ENCODE measurements around the gene ARHGAP30.
"Not testable (repeated sequence)": the region's sequence is repeated elsewhere in the genome, so short reads cannot be mapped to it uniquely, and the experiment has no call there.

ARHGAP30 gene, protein sequence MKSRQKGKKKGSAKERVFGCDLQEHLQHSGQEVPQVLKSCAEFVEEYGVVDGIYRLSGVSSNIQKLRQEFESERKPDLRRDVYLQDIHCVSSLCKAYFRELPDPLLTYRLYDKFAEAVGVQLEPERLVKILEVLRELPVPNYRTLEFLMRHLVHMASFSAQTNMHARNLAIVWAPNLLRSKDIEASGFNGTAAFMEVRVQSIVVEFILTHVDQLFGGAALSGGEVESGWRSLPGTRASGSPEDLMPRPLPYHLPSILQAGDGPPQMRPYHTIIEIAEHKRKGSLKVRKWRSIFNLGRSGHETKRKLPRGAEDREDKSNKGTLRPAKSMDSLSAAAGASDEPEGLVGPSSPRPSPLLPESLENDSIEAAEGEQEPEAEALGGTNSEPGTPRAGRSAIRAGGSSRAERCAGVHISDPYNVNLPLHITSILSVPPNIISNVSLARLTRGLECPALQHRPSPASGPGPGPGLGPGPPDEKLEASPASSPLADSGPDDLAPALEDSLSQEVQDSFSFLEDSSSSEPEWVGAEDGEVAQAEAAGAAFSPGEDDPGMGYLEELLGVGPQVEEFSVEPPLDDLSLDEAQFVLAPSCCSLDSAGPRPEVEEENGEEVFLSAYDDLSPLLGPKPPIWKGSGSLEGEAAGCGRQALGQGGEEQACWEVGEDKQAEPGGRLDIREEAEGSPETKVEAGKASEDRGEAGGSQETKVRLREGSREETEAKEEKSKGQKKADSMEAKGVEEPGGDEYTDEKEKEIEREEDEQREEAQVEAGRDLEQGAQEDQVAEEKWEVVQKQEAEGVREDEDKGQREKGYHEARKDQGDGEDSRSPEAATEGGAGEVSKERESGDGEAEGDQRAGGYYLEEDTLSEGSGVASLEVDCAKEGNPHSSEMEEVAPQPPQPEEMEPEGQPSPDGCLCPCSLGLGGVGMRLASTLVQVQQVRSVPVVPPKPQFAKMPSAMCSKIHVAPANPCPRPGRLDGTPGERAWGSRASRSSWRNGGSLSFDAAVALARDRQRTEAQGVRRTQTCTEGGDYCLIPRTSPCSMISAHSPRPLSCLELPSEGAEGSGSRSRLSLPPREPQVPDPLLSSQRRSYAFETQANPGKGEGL

DNA sequence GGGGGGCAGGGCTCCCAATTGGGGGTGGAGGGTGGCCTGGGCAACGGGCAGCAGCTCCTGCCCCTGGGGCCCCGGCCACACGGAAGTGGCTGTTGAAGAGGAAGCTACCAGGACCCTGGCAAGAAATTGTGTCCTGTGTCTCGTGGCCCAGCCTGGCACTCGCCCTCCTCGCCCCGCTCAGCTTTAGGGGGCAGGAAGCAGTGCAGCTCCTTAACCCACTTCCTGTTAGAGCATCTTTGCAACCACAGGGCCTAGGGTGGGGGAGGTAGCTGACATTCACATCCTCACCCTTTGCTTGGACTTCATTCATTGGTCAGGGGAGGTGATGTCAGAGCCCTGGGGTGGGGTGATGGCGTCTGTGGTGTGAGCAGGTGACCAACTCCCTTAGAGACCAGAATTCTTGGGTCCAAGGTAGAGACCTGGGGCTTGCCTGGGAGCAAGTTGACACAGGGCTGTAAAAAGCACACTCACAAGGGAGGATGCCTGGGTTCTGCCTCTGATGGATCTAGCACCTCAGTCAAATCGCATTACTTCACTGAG, at the start of gene ARHGAP30:
TSS of gene ARHGAP30 (minus strand) at position 161 of the 540 bp plus-strand sequence. CDS start 267 bp downstream, outside the sequence.
- no peak for FAIRE-seq
- no peak for DNase-seq (ENCODE audit: low spot score)

DNA sequence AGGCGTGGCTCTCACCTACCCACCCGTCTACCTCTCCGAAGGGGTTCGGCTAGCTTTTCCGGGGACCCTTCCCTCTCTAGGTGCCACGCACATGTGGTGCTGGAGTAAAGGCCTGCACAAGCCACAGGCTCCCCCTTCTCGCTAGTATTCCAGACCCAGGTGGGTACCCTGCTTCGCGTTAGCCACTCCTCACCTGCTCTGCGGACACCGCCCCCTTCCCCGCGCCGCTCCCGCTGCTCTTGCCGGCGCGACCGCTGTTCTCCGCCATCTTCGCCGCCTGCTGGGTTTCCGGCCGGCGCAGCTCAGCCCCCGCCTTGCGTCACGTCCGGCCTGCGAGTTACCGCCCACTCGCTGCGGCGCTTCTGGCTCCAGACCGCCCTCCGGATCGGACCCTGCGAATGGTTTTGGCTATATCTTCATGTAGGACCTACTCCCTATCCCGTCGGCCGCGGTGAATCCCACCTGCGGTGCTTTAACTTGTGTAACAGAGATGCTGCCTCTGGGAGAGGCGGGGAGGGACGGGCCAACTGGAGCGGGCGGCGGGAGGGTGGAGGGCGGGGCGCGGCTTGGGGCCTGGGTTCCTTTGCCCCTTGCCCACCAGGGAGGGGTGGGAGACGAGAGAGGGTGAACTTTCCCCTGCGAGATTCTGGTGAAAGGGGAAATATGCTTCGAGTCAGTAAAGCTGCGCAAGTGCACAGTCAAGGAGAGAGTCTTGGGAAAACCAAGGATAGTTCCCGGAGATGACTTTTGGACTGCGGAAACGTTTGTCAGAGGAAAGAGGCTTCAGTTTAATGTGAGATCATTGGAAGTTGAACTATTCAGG, 48.3 kb upstream of the ARHGAP30 start, which contains the start of the genes NIT1 and PFDN2:
TSS of gene NIT1 (plus strand) at position 347 of the 823 bp plus-strand sequence. CDS start at position 419, 72 bp downstream.
TSS of gene PFDN2 (minus strand) at position 279 of the 823 bp plus-strand sequence. CDS start at position 268, 11 bp downstream.
- DNase-seq (ENCODE audit: low spot score) (peak; percentile 65), FAIRE-seq (no peak)

DNA sequence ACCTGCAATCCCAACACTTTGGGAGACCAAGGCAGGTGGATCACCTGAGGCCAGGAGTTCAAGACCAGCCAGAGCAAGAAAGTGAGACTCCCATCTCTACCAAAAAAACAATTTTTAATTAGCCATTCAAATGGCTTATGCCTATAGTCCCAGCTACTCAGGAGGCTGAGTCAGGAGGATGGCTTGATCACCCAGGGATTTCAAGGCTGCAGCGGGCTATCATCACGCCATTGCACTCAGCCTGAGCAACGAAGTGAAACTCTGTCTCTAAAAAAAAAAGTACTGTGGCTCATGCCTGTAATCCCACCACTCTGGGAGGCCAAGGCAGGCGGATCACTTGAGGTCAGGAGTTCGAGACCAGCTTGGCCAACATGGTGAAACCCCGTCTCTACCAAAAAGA, 46.3 kb upstream of the ARHGAP30 start:
- FAIRE-seq; DNase-seq (ENCODE audit: low spot score): not testable (repeated sequence)

DNA sequence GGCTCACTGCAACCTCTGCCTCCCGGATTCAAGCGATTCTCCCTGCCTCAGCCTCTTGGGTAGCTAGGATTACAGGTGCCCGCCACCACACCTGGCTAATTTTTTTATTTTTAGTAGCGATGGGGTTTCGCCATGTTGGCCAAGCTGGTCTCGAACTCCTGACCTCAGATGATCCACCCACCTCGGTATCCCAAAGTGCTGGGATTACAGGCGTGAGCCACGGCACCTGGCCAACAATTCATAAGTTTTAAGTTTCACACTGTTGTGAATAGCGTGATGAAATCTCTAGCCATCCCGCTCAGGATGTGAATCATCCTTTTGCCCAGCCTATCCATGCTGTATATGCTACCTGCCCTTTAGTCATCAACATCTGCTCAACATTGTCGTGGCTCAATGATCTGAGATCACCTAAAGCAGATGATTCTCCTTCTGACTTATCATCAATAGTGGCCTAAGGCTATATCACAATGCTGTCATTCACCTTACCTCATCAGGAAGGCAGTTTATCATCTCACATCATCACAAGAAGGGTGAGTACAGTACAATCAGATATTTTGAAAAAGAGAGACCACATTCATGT, 45.5 kb upstream of the ARHGAP30 start:
- FAIRE-seq (peak; percentile 88), DNase-seq (ENCODE audit: low spot score) (peak; percentile 95)

DNA sequence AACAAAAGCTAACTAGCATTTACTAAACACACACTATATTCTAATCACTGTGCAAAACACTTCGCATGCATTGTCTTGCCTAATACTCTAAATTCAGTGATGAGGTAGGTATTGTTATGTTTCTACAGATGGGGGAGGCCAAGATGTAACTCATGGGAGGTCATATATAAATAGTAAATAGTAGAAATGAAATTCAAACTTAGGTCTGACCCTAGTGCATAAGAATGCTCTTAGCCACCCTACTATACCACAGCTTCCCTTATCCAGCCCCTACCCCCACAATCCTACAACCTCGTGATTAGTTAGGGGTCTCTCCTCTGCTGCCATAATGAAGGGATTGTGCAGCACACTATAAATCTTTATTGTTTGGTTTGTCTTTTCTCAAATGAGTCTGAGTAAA, 44.9 kb upstream of the ARHGAP30 start:
- FAIRE-seq = no peak
- DNase-seq (ENCODE audit: low spot score) = no peak

DNA sequence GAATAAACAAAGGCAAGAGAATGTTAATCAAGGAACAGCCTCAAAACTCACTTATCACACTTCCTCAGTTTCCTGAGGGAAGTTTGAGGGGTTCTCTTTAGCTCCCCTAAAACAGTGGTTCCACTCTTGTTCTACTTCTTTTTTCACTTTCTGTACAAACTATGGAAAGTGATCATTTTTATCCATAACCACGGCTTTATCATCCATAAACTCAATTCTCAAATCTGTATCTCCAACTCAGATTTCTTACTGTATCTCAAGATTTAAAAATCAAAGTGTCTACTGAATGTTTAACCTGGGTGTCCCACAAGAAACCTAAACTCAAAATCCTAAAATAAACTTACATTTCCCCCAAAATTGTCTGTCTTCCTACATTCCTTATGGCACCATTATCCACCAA, 44.2 kb upstream of the ARHGAP30 start:
- DNase-seq (ENCODE audit: low spot score) (no peak), FAIRE-seq (no peak)

DNA sequence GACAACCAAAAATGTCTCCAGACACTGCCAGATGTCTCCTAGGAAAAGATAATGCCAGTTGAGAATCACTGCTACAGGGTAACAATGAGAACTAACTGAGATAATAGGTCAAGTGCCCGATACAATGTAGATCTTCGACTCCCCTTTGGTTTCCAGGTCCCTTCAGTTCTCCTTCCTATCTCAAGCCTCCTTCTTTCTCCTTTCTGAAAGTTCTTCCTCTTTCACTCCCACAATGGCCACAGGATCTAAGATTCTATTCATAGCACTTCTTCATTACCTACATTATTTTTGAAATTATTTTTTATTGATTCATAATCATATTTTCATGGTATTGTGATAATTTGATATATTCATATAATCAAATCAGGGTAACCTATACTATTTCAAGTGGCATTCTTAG, 41.8 kb upstream of the ARHGAP30 start:
- no peak for FAIRE-seq
- DNase-seq (ENCODE audit: low spot score) = no peak

DNA sequence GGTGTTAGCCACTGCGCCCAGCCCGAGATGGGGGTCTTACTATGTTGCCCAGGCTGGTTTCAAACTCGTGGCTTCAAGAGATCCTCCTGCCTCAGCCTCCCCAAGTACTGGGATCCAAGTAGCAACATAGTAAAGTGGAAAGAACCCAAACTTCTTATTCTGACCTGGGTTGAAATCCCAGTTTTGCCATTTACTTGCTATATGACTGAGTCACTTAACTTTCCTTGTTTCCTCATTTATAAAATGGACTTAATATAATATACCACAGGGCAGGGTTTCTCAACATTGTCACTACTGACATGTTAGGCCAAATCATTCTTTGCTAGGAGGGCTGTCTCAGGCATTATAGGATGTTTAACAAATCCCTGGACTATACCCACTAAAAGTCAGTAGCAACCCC, 41.4 kb upstream of the ARHGAP30 start:
- DNase-seq (ENCODE audit: low spot score) (no peak), FAIRE-seq (no peak)

DNA sequence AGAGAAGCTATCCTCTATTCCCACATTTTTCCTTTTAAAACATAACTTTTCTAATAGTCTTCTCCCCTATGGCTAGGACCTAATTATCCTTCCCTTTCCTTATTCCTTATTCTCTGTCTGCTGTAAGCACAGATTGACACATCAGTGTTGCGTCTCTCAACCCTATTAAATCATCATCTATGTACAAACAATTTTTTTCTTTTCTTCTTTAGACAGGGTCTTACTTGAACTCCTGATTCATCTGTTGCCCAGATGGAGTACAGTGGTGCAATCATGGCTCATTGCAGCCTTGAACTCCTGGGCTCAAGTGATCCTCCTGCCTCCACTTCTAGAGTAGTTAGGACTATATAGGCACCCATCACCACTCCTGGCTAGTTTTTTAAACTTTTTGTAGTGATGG, 36.7 kb upstream of the ARHGAP30 start:
- DNase-seq (ENCODE audit: low spot score) (no peak), FAIRE-seq (no peak)

DNA sequence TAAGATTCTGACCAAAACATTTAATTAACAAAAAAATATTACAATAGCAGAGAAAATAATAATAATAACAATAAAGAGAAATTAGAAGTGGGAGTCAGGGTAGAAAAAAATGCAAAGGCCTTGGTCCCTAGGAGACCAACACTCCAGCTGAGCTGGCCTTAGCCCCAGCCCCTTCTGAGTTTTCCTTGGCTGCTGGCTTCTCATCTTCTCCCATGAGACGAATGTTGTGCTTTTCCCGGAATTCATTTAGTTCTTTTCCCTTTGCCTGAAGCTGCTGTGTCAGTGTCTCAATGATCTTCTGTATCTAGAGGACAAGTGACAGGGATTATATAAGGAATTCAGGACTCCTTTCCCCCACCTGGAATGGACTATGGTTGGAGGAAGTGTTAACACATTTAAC, 30.9 kb upstream of the ARHGAP30 start:
- FAIRE-seq (no peak), DNase-seq (ENCODE audit: low spot score) (no peak)

DNA sequence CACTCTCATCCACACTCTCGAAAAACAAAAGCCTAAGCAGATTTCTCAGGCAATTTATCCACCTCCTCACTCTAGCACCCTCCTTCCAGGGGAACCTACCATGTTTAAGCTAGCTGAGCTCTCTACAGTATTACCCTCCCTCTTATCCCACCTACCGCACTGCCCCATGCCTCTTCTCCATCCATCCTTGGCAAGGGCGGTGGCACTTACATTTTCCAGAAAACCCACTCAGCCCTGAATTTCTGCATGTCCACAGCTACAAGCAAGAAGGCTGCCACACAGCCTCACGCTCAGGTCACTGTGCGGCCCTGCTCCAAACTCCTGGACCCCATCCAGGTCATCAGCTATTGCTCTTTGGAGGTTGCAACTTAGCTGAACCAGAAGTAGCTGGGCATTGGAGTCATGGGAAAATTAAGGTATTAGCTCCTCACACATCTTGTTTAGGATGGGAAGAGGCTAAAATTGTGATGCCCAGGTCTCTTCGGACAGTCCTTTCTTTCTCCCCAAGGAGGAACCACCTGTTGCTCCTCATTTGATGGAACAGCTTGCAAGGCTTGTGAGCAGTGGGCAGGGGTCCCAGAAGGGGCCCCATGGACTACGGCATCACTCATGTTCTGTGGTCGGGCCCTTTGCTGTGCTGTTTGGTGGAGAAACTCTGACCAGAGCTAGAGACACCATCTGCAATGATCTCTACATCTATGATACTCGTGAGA, 29.6 kb upstream of the ARHGAP30 start:
- FAIRE-seq = no peak
- no peak for DNase-seq (ENCODE audit: low spot score)

DNA sequence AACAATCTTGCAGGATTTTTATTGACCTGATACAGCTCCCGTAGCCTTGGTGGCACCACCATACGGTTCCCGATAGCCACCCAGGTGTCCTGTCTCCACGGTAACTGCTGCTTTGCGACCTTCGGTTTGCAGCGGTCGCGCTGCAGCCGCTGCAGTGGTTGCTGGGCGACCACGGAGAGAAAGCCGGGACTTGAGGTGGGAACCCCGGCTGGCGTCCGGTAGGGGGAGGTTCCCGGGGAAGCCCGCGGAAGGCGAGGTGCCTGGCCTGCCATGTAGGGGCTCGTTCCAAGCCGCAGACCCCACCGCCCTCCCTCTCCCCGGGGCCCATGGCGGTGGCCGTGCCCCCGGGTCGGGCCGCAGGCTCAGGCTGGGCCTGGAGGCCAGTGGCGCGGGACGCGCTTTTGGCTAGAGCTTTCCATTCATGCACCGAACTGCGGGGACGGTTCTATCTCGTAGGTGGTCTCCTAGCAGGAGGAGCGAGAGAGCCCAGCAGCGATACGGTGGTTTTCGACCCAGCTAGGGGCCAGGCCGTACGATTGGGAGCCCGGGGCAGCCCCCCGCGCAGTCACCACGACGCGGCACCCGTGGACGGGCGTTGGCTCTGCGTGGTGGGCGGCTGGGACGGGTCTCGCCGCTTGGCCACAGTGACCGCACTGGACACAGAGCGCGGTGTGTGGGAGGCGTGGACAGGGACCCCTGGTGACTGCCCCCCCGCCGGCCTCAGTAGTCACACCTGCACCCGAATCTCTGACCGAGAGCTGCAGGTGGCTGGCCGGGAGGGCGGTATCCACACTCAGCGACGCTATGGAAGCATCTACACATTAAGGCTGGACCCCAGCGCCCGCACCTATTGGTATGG, 28.7 kb upstream of the ARHGAP30 start, which contains the start of gene KLHDC9:
TSS of gene KLHDC9 (plus strand) at position 152 of the 859 bp plus-strand sequence. CDS start at position 327, 175 bp downstream.
- no peak for FAIRE-seq
- DNase-seq (ENCODE audit: low spot score) = peak; percentile 66

DNA sequence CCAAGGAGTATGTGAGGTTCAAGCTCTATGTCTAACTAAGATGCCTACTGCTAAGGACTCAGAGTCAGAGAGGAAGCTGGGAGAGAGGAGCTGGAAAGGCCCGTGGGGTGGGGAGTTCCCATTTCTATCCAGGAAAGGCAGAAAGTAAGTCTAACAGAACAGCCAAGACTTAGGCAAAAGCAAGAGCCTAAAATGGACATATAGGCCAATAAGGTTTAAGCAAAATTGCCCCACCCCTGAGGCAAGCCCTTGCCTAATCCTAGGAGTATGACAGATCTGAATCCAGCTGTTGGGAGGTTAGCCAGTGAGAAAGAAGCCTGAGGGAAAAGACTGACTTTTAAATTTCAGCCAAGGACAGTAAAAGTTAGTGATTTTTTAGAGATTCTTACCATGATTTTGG, 26.8 kb upstream of the ARHGAP30 start:
- FAIRE-seq = no peak
- DNase-seq (ENCODE audit: low spot score) = no peak

DNA sequence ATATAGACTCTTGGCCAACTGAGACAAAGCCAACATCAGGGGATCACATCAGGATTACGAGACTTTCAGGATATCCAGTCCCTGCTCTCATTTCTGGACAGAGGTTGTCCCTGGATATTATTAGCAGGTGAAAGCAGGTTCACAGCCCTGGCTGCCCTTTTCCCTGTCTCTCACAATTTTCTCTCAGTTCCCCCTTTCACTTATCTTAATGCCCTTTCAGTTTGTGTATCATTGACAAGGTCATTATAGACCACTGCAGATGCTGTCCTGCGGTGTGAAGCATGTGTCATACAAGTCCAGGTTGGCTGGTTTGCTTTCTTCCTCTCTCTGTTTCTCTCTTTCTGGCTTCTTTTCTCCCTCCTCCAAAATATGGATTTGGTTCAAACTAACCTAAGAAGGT, 26.3 kb upstream of the ARHGAP30 start:
- DNase-seq (ENCODE audit: low spot score) (no peak), FAIRE-seq (no peak)

DNA sequence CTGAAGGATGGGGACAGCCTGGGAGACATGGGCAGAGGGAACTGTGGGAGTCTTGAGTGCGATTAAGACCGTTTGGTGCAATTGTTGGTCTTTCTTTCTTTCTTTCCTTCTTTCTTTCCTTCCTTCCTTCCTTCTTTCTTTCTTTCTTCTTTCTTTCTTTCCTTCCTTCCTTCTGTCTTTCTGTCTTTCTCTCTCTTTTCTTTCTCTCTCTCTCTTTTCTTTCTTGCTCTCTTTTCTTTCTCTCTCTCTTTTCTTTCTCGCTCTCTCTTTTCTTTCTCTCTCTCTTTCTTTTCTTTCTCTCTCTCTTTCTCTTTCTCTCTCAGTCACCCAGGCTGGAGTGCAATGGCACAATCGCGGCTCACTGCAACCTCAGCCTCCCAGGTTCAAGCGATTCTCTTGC, 25.5 kb upstream of the ARHGAP30 start:
- FAIRE-seq (no peak), DNase-seq (ENCODE audit: low spot score) (no peak)

DNA sequence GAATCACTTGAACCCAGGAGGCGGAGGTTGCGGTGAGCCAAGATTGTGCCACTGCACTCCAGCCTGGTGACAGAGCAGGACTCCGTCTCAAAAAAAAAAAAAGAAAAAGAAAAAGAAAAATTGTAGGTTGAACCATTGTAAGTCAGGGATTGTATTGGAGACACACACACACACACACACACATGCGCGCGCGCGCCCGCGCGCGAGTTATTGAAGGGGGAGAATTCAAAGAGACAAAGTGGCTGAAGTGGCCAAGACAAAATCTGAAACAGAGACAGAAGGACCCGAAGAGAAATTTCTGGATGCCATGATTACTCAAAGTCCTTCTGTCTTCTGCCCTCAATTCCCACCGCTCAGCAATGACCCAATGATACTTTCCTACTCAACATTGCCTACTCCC, 24.8 kb upstream of the ARHGAP30 start:
- no peak for FAIRE-seq
- no peak for DNase-seq (ENCODE audit: low spot score)

DNA sequence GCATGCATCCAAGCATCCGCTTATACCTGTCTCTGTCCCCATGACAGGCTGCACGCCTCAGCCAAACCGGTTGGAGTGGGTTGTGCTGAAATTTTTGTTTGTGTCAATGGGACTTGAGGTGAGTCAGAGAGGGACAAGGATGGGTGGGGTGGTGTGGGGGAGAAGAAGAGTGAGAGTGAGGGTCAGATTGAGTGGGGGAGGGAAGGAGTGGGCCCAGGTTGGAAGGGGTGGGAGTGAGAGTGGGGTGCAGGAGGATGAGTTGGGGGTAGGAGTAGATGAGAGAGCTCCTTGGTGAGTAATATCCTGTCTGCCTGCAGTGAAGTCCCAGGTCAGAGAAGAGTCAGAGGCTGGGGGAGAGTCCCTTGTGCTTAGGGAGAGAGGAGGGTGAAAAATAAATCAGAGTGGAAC, 22.9 kb upstream of the ARHGAP30 start:
- no peak for FAIRE-seq
- DNase-seq (ENCODE audit: low spot score) = peak; percentile 57

DNA sequence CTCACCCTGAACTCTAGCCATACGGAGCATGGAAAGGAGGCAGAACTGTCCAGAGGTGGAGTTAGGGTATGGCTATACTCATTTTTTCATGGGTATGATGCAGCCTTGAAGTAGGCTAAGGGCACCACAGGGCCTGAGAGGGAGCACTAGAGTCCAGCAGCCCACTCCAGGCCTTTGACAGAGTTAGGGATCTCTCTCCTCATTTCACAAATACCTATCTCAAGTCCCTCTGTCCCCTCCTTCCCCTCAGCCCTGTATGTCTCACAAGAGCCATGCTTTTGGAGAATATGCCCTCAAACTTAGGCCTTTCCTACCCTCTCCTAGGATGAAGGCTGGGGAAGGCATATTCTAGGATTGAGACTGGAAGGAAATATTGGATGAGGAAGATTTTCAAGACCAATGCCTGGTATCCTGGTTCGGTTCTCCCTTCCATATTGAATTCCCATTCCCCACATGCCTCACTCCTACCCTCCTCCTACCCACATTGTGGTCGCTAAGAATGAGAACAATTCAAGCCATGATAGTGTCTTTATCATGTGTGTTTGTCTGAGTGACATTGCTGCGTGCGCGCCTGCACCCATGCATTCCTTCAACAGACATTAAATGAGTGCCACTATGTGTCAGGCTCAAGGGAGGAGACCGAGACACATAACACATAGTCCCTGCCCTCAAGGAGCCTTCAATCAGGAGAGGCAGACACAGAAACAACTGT, 22.3 kb upstream of the ARHGAP30 start:
- FAIRE-seq (no peak), DNase-seq (ENCODE audit: low spot score) (no peak)
